Endothelial cell of umbilical vein (primary cell): ENCODE results near the gene KLK2. TPM values are rescaled to one million over a fixed set of nuclear protein-coding genes. Genes with fewer than 3 reads are reported as not detected.

Experiments used
- BruUV-seq: library from RNA; stranded (reverse); fragments of 400-500 nt; replicated peaks from 2 replicates; lab custom pipeline; 2021; lab: Mats Ljungman, UMichigan
- CTCF ChIA-PET: fragments of 300-600, 350-600 bp; sonication (Branson Sonifier 250); formaldehyde crosslinking; loops from one replicate; lab custom pipeline; 2021; ENCODE audit warnings: antibody characterized with exemption, inconsistent platforms; lab: Charles Lee
- POLR2A ChIA-PET: fragments of 300-600, 350-600 bp; sonication (Branson Sonifier 250); formaldehyde crosslinking; loops from one replicate; lab custom pipeline; 2021; ENCODE audit warnings: antibody characterized with exemption, inconsistent platforms; lab: Charles Lee
- DNase-seq: peaks from one replicate; pipeline ENCODE4 v3.0.0-alpha.2; 2011; ENCODE audit warnings: low read depth, low spot score
- FAIRE-seq: peaks from 2 replicates; lab custom pipeline; 2011; peaks lifted over from hg19 to GRCh38; lab: Jason Lieb, UNC
- H2AFZ ChIP-seq: 2 replicates; pipeline ENCODE4 v1.6.0; 2012; ENCODE audit warnings: low read depth, low read length, control low read depth, inconsistent platforms
- H3K27ac ChIP-seq: 2 replicates; pipeline ENCODE4 v1.5.1; 2011; ENCODE audit warnings: low read depth, mild to moderate bottlenecking, control low read depth, low read length, moderate library complexity; ENCODE audit not compliant: insufficient read depth
- H3K27me3 ChIP-seq, 2 experiments: 2 replicates each; pipeline versions ENCODE4 v1.6.0 to v1.6.1; 2011; ENCODE audit warnings: low read length in 2 of 2, mixed read lengths in 1 of 2; ENCODE audit not compliant: control insufficient read depth in 2 of 2, insufficient read depth in 2 of 2
- H3K36me3 ChIP-seq, 2 experiments: 2 replicates in 1 of 2; 3 replicates in 1 of 2; pipeline ENCODE4 v1.5.1; 2011; ENCODE audit warnings: low read length in 2 of 2, mild to moderate bottlenecking in 1 of 2, moderate library complexity in 1 of 2; ENCODE audit not compliant: control insufficient read depth in 2 of 2, insufficient read depth in 2 of 2; ENCODE audit errors: extremely low read depth in 1 of 2
- H3K4me1 ChIP-seq: 3 replicates; pipeline ENCODE4 v1.5.1; 2011; ENCODE audit warnings: mild to moderate bottlenecking, low read length; ENCODE audit not compliant: control insufficient read depth, insufficient read depth; ENCODE audit errors: extremely low read depth
- H3K4me2 ChIP-seq: 2 replicates; pipeline ENCODE4 v1.6.1; 2011; ENCODE audit warnings: low read length, control low read depth, mixed read lengths; ENCODE audit not compliant: insufficient read depth
- H3K4me3 ChIP-seq, 3 experiments: fragments of 200-600 bp in 1 of 3; sonication (generic), shearing (Covaris generic) in 1 of 3; replicated peaks in 1 of 3; 2 replicates each; pipeline ENCODE4 v1.5.1; 2011 to 2016; ENCODE audit warnings: control low read depth in 3 of 3, low read length in 3 of 3, mild to moderate bottlenecking in 2 of 3, inconsistent platforms in 1 of 3, low read depth in 1 of 3, moderate library complexity in 1 of 3; ENCODE audit not compliant: insufficient read depth in 1 of 3
- H3K79me2 ChIP-seq: 2 replicates; pipeline ENCODE4 v1.6.0; 2012; ENCODE audit warnings: low read length, inconsistent platforms; ENCODE audit not compliant: control insufficient read depth, insufficient read depth
- H3K9ac ChIP-seq: replicated peaks from 2 replicates; pipeline ENCODE3; 2011; ENCODE audit warnings: low read length, control low read depth; ENCODE audit not compliant: insufficient read depth; ENCODE audit errors: extremely low read depth
- H3K9me1 ChIP-seq: replicated peaks from 3 replicates; pipeline ENCODE4 v1.6.0; 2011; ENCODE audit warnings: mild to moderate bottlenecking, low read length; ENCODE audit not compliant: control insufficient read depth, insufficient read depth; ENCODE audit errors: extremely low read depth
- H3K9me3 ChIP-seq: replicated peaks from 2 replicates; pipeline ENCODE4 v1.5.1; 2012; ENCODE audit warnings: low read length, inconsistent platforms; ENCODE audit not compliant: control insufficient read depth, insufficient read depth
- H4K20me1 ChIP-seq: replicated peaks from 2 replicates; pipeline ENCODE3; 2011; ENCODE audit warnings: mild to moderate bottlenecking, low read length; ENCODE audit not compliant: control insufficient read depth, insufficient read depth; ENCODE audit errors: extremely low read depth
- CTCF ChIP-seq, 2 donors: IDR thresholded peaks; 1 replicate in 1 of 2; 2 replicates in 1 of 2; pipeline ENCODE4 v1.5.1; 2011; ENCODE audit warnings: low read length in 2 of 2, mild to moderate bottlenecking in 2 of 2, moderate library complexity in 2 of 2, control low read depth in 1 of 2, inconsistent platforms in 1 of 2, low read depth in 1 of 2; ENCODE audit not compliant: insufficient read depth in 1 of 2; ENCODE audit errors: extremely low read depth in 1 of 2
- EZH2 ChIP-seq: IDR thresholded peaks from 2 replicates; pipeline ENCODE4 v1.6.1; 2012; ENCODE audit warnings: borderline replicate concordance, low read depth, mild to moderate bottlenecking, moderate library complexity, low read length, inconsistent platforms; ENCODE audit not compliant: severe bottlenecking
- FOS ChIP-seq: IDR thresholded peaks from 2 replicates; pipeline ENCODE4 v1.6.1; 2011; ENCODE audit warnings: mild to moderate bottlenecking, low read length, moderate library complexity, borderline replicate concordance; ENCODE audit not compliant: insufficient read depth
- GATA2 ChIP-seq: IDR thresholded peaks from 2 replicates; pipeline ENCODE4 v1.7.0; 2011; ENCODE audit warnings: low read depth, mild to moderate bottlenecking, moderate library complexity, mixed read lengths, low read length; ENCODE audit not compliant: insufficient read length, insufficient read depth
- JUN ChIP-seq: IDR thresholded peaks from 2 replicates; pipeline ENCODE4 v1.6.1; 2011; ENCODE audit warnings: borderline replicate concordance, low read depth; ENCODE audit not compliant: insufficient read length, insufficient read depth
- MAX ChIP-seq: IDR thresholded peaks from 2 replicates; pipeline ENCODE4 v1.6.1; 2011; ENCODE audit not compliant: insufficient read depth, insufficient read length
- MYC ChIP-seq: IDR thresholded peaks from one replicate; pipeline ENCODE4 v1.6.1; 2011; ENCODE audit warnings: mild to moderate bottlenecking, low read depth, low read length
- POLR2A ChIP-seq: IDR thresholded peaks from 2 replicates; pipeline ENCODE4 v1.6.1; 2012; ENCODE audit warnings: low read depth, mild to moderate bottlenecking, control low read depth, low read length
- POLR2AphosphoS5 ChIP-seq: IDR thresholded peaks from 2 replicates; pipeline ENCODE4 v1.6.1; 2012; ENCODE audit warnings: low read depth, mild to moderate bottlenecking, control low read depth, low read length, moderate library complexity; ENCODE audit not compliant: insufficient read depth
- dilution Hi-C: fragments of 300-500 bp; cut with MboI; formaldehyde crosslinking; loops from one replicate; pipeline ENCODE4 v1.15.0; 2019; ENCODE audit warnings: low sequenced_read_pairs; ENCODE audit not compliant: extremely low pct_ligation_motif_present
- intact Hi-C: fragments of 100-400 bp; cut with micrococcal nuclease; formaldehyde crosslinking; loops from one replicate; pipeline ENCODE4 v1.10.0; 2022
- polyA plus RNA-seq, 4 experiments: library from polyadenylated mRNA; depleted of rRNA in 3 of 4; stranded (reverse) in 3 of 4; unstranded in 1 of 4; fragments of >200 nt; gene quantifications; 2 replicates each; pipeline versions ENCODE4 v1.2.1 to v1.2.3, GENCODE V29; 2011 to 2012; ENCODE audit warnings: missing spikeins in 1 of 4
- total RNA-seq: library from RNA; stranded (reverse); gene quantifications from 2 replicates; pipeline ENCODE4 v1.2.3, GENCODE V29; 2021

Gene KLK2
- total and polyA plus RNA-seq, 2 donors (not counting 3 experiments of a cell fraction or from before 2014, with no cell fraction given) = not detected

GRCh38 chr19:50851620-50852019 lies 21.6 kb upstream of the KLK2 start:
- H3K9me3 ChIP-seq = no peaks in the 10 kb centered on the region
- intact Hi-C loops (no loop called here), dilution Hi-C loops (no loop called here)
- CTCF ChIA-PET = no interaction called here
- FAIRE-seq = no peak
- no peak overlapping the region for H2AFZ ChIP-seq
- no peaks in the 10 kb centered on the region for H3K79me2 ChIP-seq
- H3K4me3 ChIP-seq = no peak overlapping the region
- H3K27me3 ChIP-seq = no peaks in the 10 kb centered on the region
- no peaks in the 10 kb centered on the region for H3K4me1 ChIP-seq
- no peaks in the 10 kb centered on the region for H3K36me3 ChIP-seq
- H4K20me1 ChIP-seq = no peaks in the 10 kb centered on the region
- TF ChIP-seq MYC (no peak), MAX (no peak), JUN (no peak), EZH2 (no peak), FOS (no peak), CTCF (IDR thresholded peaks at IDR 0.05; ENCODE audit: extremely low read depth in 1 of 2, insufficient read depth in 1 of 2, low read depth in 1 of 2, low read length in 2 of 2) (no peak), POLR2A (no peak), POLR2AphosphoS5 (no peak), GATA2 (no peak)
- no TSS peak for BruUV-seq
- H3K9ac ChIP-seq = no peak overlapping the region
- POLR2A ChIA-PET = no interaction called here
- H3K4me2 ChIP-seq = no peak overlapping the region
- no peaks in the 10 kb centered on the region for H3K9me1 ChIP-seq
- DNase-seq = no peak
- no peak overlapping the region for H3K27ac ChIP-seq
